ENCODE data around the gene NARS2.

DNA sequence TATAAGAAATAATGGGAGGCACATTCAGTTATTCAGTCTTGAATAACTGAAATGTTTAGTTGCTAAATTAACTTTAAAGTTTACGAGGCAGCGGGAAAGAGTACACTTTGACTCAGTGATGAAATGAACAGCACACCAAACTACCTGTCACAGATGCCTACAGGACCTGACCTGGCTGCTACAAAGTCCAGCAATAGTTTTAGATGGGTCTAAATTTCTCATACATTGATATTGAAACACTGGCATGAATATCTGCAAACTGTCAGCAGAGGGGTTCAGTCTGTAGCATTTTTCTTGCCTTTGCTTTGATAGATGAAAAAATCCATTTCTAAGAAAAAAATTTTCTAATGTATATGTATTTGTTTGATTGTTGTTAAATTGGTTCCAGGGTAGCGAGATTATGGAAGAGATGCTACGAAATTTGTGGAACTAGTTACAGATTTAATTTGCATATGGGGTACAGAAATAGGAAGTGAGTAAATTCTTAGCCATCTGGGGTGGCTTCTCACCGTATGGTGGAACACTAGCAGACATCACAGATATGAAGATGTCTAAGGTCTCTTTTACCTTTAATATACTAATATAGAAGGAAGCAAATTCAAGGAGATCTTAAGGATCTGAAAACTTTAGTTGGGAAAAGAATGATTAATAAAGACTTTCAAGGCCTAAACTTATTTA lies 136.2 kb downstream of the NARS2 start:
- TF ChIP-seq EZH2 (IDR thresholded peaks at IDR 0.05) (no peak), POLR2AphosphoS5 (IDR thresholded peaks at IDR 0.05; ENCODE audit: borderline replicate concordance, low read depth, low read length) (no peak), FOXP2 (optimal IDR thresholded peaks at IDR 0.05; ENCODE audit: control extremely low read depth, extremely low read length, insufficient read depth) (no peak)
